Measurements from ENCODE around the gene TMC7.

TMC7 gene

DNA sequence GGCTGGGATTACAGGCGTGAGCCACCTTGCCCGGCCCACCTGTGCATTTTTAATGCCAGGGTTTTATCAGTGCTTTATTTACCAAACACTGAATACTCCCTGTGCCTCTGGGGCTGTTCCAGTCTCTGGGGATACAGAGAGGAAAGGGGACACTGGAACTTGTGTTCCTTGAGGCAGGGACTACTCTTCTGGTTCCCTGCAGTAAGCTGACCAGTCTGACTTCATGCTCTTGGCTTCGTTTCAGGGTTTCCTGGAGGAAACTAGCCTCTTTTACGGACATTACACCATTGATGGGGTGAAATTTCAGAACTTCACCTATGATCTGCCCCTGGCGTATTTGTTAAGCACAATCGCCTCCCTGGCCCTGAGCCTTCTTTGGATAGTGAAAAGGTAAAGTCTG, 46.2 kb downstream of the TMC7 start:
- Mint-ChIP-seq H3K27ac (no peak overlapping the region), H3K9me3 (no peaks in the 10 kb centered on the region), H3K4me1 (ENCODE audit: low read depth) (no peaks in the 10 kb centered on the region), H3K27me3 (ENCODE audit: low read depth) (no peaks in the 10 kb centered on the region), H3K4me3 (no peak overlapping the region), H3K36me3 (ENCODE audit: low read depth) (no peaks in the 10 kb centered on the region)
- no peak for DNase-seq (ENCODE audit: low spot score)

- H3K4me3 Mint-ChIP-seq = no peak overlapping the region
- no peaks in the 10 kb centered on the region for H3K36me3 Mint-ChIP-seq (ENCODE audit: low read depth)
- H3K27ac Mint-ChIP-seq = no peak overlapping the region
- H3K9me3 Mint-ChIP-seq = no peaks in the 10 kb centered on the region
- no peaks in the 10 kb centered on the region for H3K27me3 Mint-ChIP-seq (ENCODE audit: low read depth)
- no peaks in the 10 kb centered on the region for H3K4me1 Mint-ChIP-seq (ENCODE audit: low read depth)
- no peak for DNase-seq (ENCODE audit: low spot score)
Observed at GRCh38 chr16:19031738-19032137, 48.0 kb downstream of the TMC7 start.

DNA sequence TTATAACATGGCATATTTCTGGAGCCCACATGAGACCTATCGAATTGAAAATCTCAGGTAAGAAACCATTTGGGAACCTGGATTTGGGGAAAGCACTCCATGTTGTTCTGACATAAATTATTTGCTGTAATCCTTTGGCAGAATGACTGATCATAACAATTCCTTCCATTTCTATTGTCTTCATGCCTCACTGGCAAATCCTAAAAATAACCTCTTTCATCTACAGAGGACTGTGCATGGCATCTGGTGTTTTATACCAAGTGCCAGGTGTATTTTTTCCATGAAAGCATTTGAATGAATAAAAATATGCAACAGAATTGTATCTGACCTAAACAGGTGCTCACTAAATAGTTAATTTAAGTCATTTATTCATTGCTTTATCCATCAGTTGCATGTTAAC, 50.0 kb downstream of the TMC7 start:
- H3K4me3 Mint-ChIP-seq = no peak overlapping the region
- H3K9me3 Mint-ChIP-seq = no peaks in the 10 kb centered on the region
- H3K27me3 Mint-ChIP-seq (ENCODE audit: low read depth) = no peaks in the 10 kb centered on the region

GRCh38 chr16:19040400-19040799, 56.7 kb downstream of the TMC7 start:
- no peaks in the 10 kb centered on the region for H3K4me1 Mint-ChIP-seq (ENCODE audit: low read depth)
- no peak overlapping the region for H3K27ac Mint-ChIP-seq

More for the DNA sequence above, 50.0 kb downstream of the TMC7 start:
- no peaks in the 10 kb centered on the region for H3K36me3 Mint-ChIP-seq (ENCODE audit: low read depth)
- H3K27ac Mint-ChIP-seq = no peak overlapping the region
- H3K4me1 Mint-ChIP-seq (ENCODE audit: low read depth) = no peaks in the 10 kb centered on the region
- DNase-seq (ENCODE audit: low spot score) = no peak

DNA sequence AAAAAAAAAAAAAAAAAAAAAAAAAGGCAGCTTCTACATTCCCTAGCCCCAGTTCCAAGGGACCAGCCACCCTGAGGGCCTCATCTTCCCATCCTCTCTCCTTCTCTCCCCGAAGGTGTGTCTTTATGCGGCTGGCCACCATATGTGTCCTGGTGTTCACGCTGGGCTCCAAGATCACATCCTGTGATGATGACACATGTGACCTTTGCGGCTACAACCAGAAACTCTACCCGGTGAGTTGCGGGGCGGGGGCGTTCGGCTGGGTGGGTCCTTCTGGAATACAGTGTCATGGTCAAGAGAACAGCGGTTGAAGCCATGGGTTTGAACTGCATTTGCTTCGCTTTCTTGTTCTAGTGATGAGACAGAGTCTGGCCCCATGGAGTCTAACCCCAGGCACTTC, 61.0 kb downstream of the TMC7 start:
- H3K36me3 Mint-ChIP-seq (ENCODE audit: low read depth) = no peaks in the 10 kb centered on the region
- no peak for DNase-seq (ENCODE audit: low spot score)
- H3K4me1 Mint-ChIP-seq (ENCODE audit: low read depth) = no peaks in the 10 kb centered on the region
- H3K27ac Mint-ChIP-seq = no peak overlapping the region
- no peak overlapping the region for H3K4me3 Mint-ChIP-seq
- no peaks in the 10 kb centered on the region for H3K27me3 Mint-ChIP-seq (ENCODE audit: low read depth)
- no peaks in the 10 kb centered on the region for H3K9me3 Mint-ChIP-seq

More at GRCh38 chr16:19040400-19040799, 56.7 kb downstream of the TMC7 start:
- Mint-ChIP-seq H3K36me3 (ENCODE audit: low read depth) (no peaks in the 10 kb centered on the region), H3K9me3 (no peaks in the 10 kb centered on the region), H3K27me3 (ENCODE audit: low read depth) (no peaks in the 10 kb centered on the region), H3K4me3 (no peak overlapping the region)
- DNase-seq (ENCODE audit: low spot score) = no peak

GRCh38 chr16:19046062-19046461, 62.3 kb downstream of the TMC7 start:
- no peak for DNase-seq (ENCODE audit: low spot score)
- no peaks in the 10 kb centered on the region for H3K27me3 Mint-ChIP-seq (ENCODE audit: low read depth)
- H3K9me3 Mint-ChIP-seq = no peaks in the 10 kb centered on the region
- H3K36me3 Mint-ChIP-seq (ENCODE audit: low read depth) = no peaks in the 10 kb centered on the region
- no peaks in the 10 kb centered on the region for H3K4me1 Mint-ChIP-seq (ENCODE audit: low read depth)
- H3K27ac Mint-ChIP-seq = no peak overlapping the region
- H3K4me3 Mint-ChIP-seq = no peak overlapping the region

DNA sequence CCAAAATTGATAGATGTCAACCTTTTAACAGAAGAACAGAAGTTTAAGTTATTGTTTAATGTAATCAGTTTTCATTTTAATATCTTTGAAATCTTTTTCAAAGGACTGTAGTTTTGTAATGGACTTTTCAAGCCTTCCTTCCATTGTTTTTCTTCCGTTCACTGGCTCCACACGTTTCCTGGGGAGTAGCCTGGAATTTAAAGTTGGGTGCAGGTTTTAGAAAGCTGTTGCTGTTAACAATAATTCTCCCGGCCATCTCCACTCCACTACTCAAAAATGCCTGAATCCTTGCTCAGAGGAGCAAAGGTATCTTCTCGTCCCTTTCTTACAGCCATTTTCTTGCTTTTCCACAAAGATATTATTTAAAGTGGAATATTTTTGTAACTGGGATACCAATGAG, 79.0 kb downstream of the TMC7 start:
- H3K4me1 Mint-ChIP-seq (ENCODE audit: low read depth) = peaks cover 6% of the 10 kb centered on the region
- H3K9me3 Mint-ChIP-seq = no peaks in the 10 kb centered on the region
- peaks cover 8% of the 10 kb centered on the region for H3K27me3 Mint-ChIP-seq (ENCODE audit: low read depth)
- H3K4me3 Mint-ChIP-seq = no peak overlapping the region
- H3K27ac Mint-ChIP-seq = no peak overlapping the region
- H3K36me3 Mint-ChIP-seq (ENCODE audit: low read depth) = peaks cover 2% of the 10 kb centered on the region
- no peak for DNase-seq (ENCODE audit: low spot score)

GRCh38 chr16:19066988-19067348, 83.2 kb downstream of the TMC7 start:
- Mint-ChIP-seq H3K4me3 (peak overlapping the region; percentile 92), H3K9me3 (no peaks in the 10 kb centered on the region), H3K36me3 (ENCODE audit: low read depth) (peaks cover 2% of the 10 kb centered on the region), H3K4me1 (ENCODE audit: low read depth) (peaks cover 9% of the 10 kb centered on the region), H3K27ac (peak overlapping the region; percentile 98), H3K27me3 (ENCODE audit: low read depth) (peaks cover 6% of the 10 kb centered on the region)
- no peak for DNase-seq (ENCODE audit: low spot score)

GRCh38 chr16:19067349-19068236, 83.9 kb downstream of the TMC7 start, which contains the start of gene COQ7:
Gene COQ7, plus strand, starts transcription at chr16:19067614. Its CDS starts 51 bp downstream, at chr16:19067665.
- H3K4me1 Mint-ChIP-seq (ENCODE audit: low read depth) = peaks cover 9% of the 10 kb centered on the region
- H3K4me3 Mint-ChIP-seq = peak within 1 kb of the TSS; percentile 92
- no peaks in the 10 kb centered on the region for H3K9me3 Mint-ChIP-seq
- peak within 1 kb of the TSS; percentile 98 for H3K27ac Mint-ChIP-seq
- peak; percentile 98 for DNase-seq (ENCODE audit: low spot score)
- H3K36me3 Mint-ChIP-seq (ENCODE audit: low read depth) = peaks cover 2% of the 10 kb centered on the region
- H3K27me3 Mint-ChIP-seq (ENCODE audit: low read depth) = peaks cover 6% of the 10 kb centered on the region

- Mint-ChIP-seq H3K9me3 (no peaks in the 10 kb centered on the region), H3K27me3 (ENCODE audit: low read depth) (no peaks in the 10 kb centered on the region), H3K4me1 (ENCODE audit: low read depth) (peaks cover 9% of the 10 kb centered on the region), H3K36me3 (ENCODE audit: low read depth) (peaks cover 2% of the 10 kb centered on the region), H3K27ac (peak overlapping the region; percentile 98), H3K4me3 (peak overlapping the region; percentile 92)
- no peak for DNase-seq (ENCODE audit: low spot score)
Observed at GRCh38 chr16:19068237-19068815, 84.6 kb downstream of the TMC7 start.

- Mint-ChIP-seq H3K9me3 (no peaks in the 10 kb centered on the region), H3K4me1 (ENCODE audit: low read depth) (peaks cover 5% of the 10 kb centered on the region), H3K27ac (no peak overlapping the region), H3K4me3 (no peak overlapping the region), H3K36me3 (ENCODE audit: low read depth) (peaks cover 2% of the 10 kb centered on the region), H3K27me3 (ENCODE audit: low read depth) (no peaks in the 10 kb centered on the region)
- DNase-seq (ENCODE audit: low spot score) = peak; percentile 35
Observed at GRCh38 chr16:19071811-19072777, 88.4 kb downstream of the TMC7 start.

- no peak for DNase-seq (ENCODE audit: low spot score)
- no peaks in the 10 kb centered on the region for H3K9me3 Mint-ChIP-seq
- no peak overlapping the region for H3K4me3 Mint-ChIP-seq
- no peak overlapping the region for H3K27ac Mint-ChIP-seq
- no peaks in the 10 kb centered on the region for H3K4me1 Mint-ChIP-seq (ENCODE audit: low read depth)
- H3K27me3 Mint-ChIP-seq (ENCODE audit: low read depth) = no peaks in the 10 kb centered on the region
- H3K36me3 Mint-ChIP-seq (ENCODE audit: low read depth) = no peaks in the 10 kb centered on the region
Observed at GRCh38 chr16:19073344-19073743, 89.6 kb downstream of the TMC7 start.

GRCh38 chr16:19073863-19074262, 90.1 kb downstream of the TMC7 start:
- Mint-ChIP-seq H3K4me1 (ENCODE audit: low read depth) (no peaks in the 10 kb centered on the region), H3K9me3 (no peaks in the 10 kb centered on the region), H3K36me3 (ENCODE audit: low read depth) (no peaks in the 10 kb centered on the region), H3K27ac (no peak overlapping the region), H3K4me3 (no peak overlapping the region), H3K27me3 (ENCODE audit: low read depth) (no peaks in the 10 kb centered on the region)
- DNase-seq (ENCODE audit: low spot score) = no peak

- H3K4me1 Mint-ChIP-seq (ENCODE audit: low read depth) = no peaks in the 10 kb centered on the region
- H3K4me3 Mint-ChIP-seq = no peak overlapping the region
- H3K36me3 Mint-ChIP-seq (ENCODE audit: low read depth) = peaks cover 2% of the 10 kb centered on the region
- no peak overlapping the region for H3K27ac Mint-ChIP-seq
- H3K27me3 Mint-ChIP-seq (ENCODE audit: low read depth) = no peaks in the 10 kb centered on the region
- no peak for DNase-seq (ENCODE audit: low spot score)
- H3K9me3 Mint-ChIP-seq = no peaks in the 10 kb centered on the region
Observed at GRCh38 chr16:19075511-19075910, 91.8 kb downstream of the TMC7 start.

All from T-helper 2 cell treated with Interferon-gamma antibody and Interleukin-4, amounts not matched to agents 5 μg/mL and 100 μg/mL, for 36 hours (primary cell).